Raji (cell line): Measurements from ENCODE around the gene ARL5A.

ENCODE experiments used
- POLR2A ChIP-seq: IDR thresholded peaks from 2 replicates; pipeline ENCODE4 v1.6.1; 2011; ENCODE audit warnings: low read depth, low read length, control low read depth; ENCODE audit not compliant: insufficient read depth

Gene ARL5A

GRCh38 chr2:151828143-151828889, at the start of gene ARL5A:
TSS of gene ARL5A (minus strand) at chr2:151828421. CDS start at chr2:151828176, 245 bp downstream.
- peak; percentile 99 for TF ChIP-seq POLR2A

- TF ChIP-seq POLR2A = no peak
Observed at GRCh38 chr2:151872463-151872862, 44.2 kb upstream of the ARL5A start.

GRCh38 chr2:151869291-151869690, 41.1 kb upstream of the ARL5A start:
- TF ChIP-seq POLR2A = no peak

- TF ChIP-seq POLR2A = no peak
Observed at GRCh38 chr2:151862700-151863099, 34.5 kb upstream of the ARL5A start.

- no peak for TF ChIP-seq POLR2A
Observed at GRCh38 chr2:151861174-151861573, 33.0 kb upstream of the ARL5A start.

GRCh38 chr2:151860613-151861146, 32.5 kb upstream of the ARL5A start:
- no peak for TF ChIP-seq POLR2A

- TF ChIP-seq POLR2A = no peak
Observed at GRCh38 chr2:151860210-151860609, 32.0 kb upstream of the ARL5A start.

- no peak for TF ChIP-seq POLR2A
Observed at GRCh38 chr2:151857650-151858049, 29.4 kb upstream of the ARL5A start.

GRCh38 chr2:151855111-151855510, 26.9 kb upstream of the ARL5A start:
- TF ChIP-seq POLR2A = no peak

GRCh38 chr2:151853070-151853758, 25.0 kb upstream of the ARL5A start:
- no peak for TF ChIP-seq POLR2A

- no peak for TF ChIP-seq POLR2A
Observed at GRCh38 chr2:151852260-151853069, 24.2 kb upstream of the ARL5A start.

GRCh38 chr2:151851761-151852160, 23.5 kb upstream of the ARL5A start:
- no peak for TF ChIP-seq POLR2A

GRCh38 chr2:151849413-151850010, 21.3 kb upstream of the ARL5A start:
- TF ChIP-seq POLR2A = no peak

GRCh38 chr2:151845884-151846283, 17.7 kb upstream of the ARL5A start:
- no peak for TF ChIP-seq POLR2A

GRCh38 chr2:151845481-151845880, 17.3 kb upstream of the ARL5A start:
- no peak for TF ChIP-seq POLR2A
